ENCODE data around the gene SCAMP4.

GRCh38 chr19:1932395-1932794, 27.2 kb downstream of the SCAMP4 start:
- TF ChIP-seq REST (IDR thresholded peaks at IDR 0.05; ENCODE audit: low read depth): no peak
- TF ChIP-seq EP300 (IDR thresholded peaks at IDR 0.05; ENCODE audit: borderline replicate concordance): no peak
- no peak for TF ChIP-seq TCF12 (IDR thresholded peaks at IDR 0.05; ENCODE audit: low read depth)
- no peak for TF ChIP-seq TEAD4 (IDR thresholded peaks at IDR 0.05)
- no peak for TF ChIP-seq NFIC (IDR thresholded peaks at IDR 0.05)
- no peak for TF ChIP-seq MAX (IDR thresholded peaks at IDR 0.05)
- no peak for TF ChIP-seq TAF1 (IDR thresholded peaks at IDR 0.05; ENCODE audit: low read depth)

All from Ishikawa (cell line).